Gastroesophageal sphincter (tissue), 4 donors: Measurements from ENCODE around the gene MXI1. TPM values are rescaled to one million over a fixed set of nuclear protein-coding genes. Genes with fewer than 3 reads are reported as not detected.

Experiments
- ATAC-seq: fragments of 150-250 bp; one replicate; pipeline ENCODE4 v1.9.1; 2016; ENCODE audit warnings: mild to moderate bottlenecking, moderate library complexity
- H3K27ac ChIP-seq, 4 donors: fragments of 200-600 bp; sonication (generic) in 3 of 4; 1 replicate in 3 of 4; 2 replicates in 1 of 4; pipeline ENCODE4 v1.5.1; 2016 to 2019
- H3K27me3 ChIP-seq: fragments of 200-600 bp; sonication (generic); one replicate; pipeline ENCODE4 v1.5.1; 2019
- H3K36me3 ChIP-seq, 2 donors: fragments of 200-600 bp; sonication (generic); one replicate each; pipeline ENCODE4 v1.5.1; 2019; ENCODE audit warnings: control low read depth in 1 of 2
- H3K4me1 ChIP-seq, 3 donors: fragments of 200-600 bp; sonication (generic); 1 replicate in 2 of 3; 2 replicates in 1 of 3; pipeline ENCODE4 v1.5.1; 2016 to 2019; ENCODE audit warnings: control low read depth in 2 of 3
- H3K4me3 ChIP-seq, 2 donors: fragments of 200-600 bp; sonication (generic); one replicate each; pipeline ENCODE4 v1.5.1; 2019; ENCODE audit warnings: mild to moderate bottlenecking in 1 of 2, moderate library complexity in 1 of 2
- H3K9me3 ChIP-seq, 3 donors: fragments of 200-600 bp; sonication (generic); one replicate each; pipeline ENCODE4 v1.5.1; 2017 to 2019; ENCODE audit warnings: control low read depth in 2 of 3
- EP300 ChIP-seq: sonication (generic); formaldehyde crosslinking; IDR thresholded peaks from one replicate; pipeline ENCODE4 v1.6.1; 2017; ENCODE audit warnings: antibody characterized with exemption, mild to moderate bottlenecking
- POLR2A ChIP-seq, 2 donors: fragments of 450-650 bp; IDR thresholded peaks; one replicate each; pipeline ENCODE4 v1.6.1; 2017; ENCODE audit warnings: antibody characterized with exemption in 2 of 2, mild to moderate bottlenecking in 2 of 2, moderate library complexity in 1 of 2
- POLR2AphosphoS5 ChIP-seq: sonication (generic); formaldehyde crosslinking; IDR thresholded peaks from one replicate; pipeline ENCODE4 v1.6.1; 2017; ENCODE audit warnings: antibody characterized with exemption
- WGBS, 2 donors: methylation state at CpG; one replicate each; pipeline ENCODE4 v1.1.5; 2018; ENCODE audit warnings: low coverage in 1 of 2; 5-methylcytosine and 5-hydroxymethylcytosine counted together
- total RNA-seq, 4 donors: library from RNA; depleted of rRNA; stranded (reverse); fragments of >200 nt; gene quantifications; one replicate each; pipeline ENCODE4 v1.1.0, GENCODE V29; 2016
- TF ChIP-seq, protein P1 (sequence below), 4 experiments: fragments of 200-600 bp in 2 of 4; fragments of 450-650 bp in 2 of 4; sonication (generic) in 1 of 4; IDR thresholded peaks; one replicate each; pipeline ENCODE4 v1.5.1; 2017 to 2019; ENCODE audit warnings: antibody characterized with exemption in 4 of 4, mild to moderate bottlenecking in 2 of 4, moderate library complexity in 2 of 4

Gene MXI1
- total RNA-seq, 4 donors from 2014 or later, result 103 to 279 (median 218) TPM

DNA sequence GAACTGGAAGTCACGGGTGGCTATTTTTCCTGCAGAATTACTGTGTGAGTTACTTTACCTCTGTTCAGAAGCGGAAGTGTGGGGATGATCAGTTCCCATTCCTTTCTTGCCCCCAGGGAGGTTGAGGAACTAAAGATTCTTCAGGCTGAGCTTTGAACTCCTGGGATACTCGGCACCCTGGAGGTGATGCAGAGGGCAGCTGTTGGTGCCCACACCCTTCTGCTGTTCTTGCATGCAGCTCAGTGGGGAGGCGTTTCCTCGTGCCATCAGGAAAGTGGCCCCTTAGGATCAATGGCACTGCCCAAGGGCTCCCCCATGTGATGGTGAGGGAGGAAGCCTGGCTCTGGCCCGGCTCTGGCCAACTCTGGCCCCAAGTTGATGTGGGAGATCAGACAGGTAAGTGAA is 44.7 kb upstream of the MXI1 start:
- Histone ChIP-seq H3K27me3 (peaks cover 25% of the 10 kb centered on the region), H3K9me3 (no peaks in the 10 kb centered on the region), H3K27ac (no peak overlapping the region), H3K36me3 (no peaks in the 10 kb centered on the region), H3K4me3 (no peak overlapping the region), H3K4me1 (no peaks in the 10 kb centered on the region)
- WGBS, 2 donors, result 52 to 54% methylated on average over 3 to 5 of the region's 6 CpGs
- ATAC-seq, result no peak
- no peak for TF ChIP-seq EP300
- TF ChIP-seq, protein P1, sequence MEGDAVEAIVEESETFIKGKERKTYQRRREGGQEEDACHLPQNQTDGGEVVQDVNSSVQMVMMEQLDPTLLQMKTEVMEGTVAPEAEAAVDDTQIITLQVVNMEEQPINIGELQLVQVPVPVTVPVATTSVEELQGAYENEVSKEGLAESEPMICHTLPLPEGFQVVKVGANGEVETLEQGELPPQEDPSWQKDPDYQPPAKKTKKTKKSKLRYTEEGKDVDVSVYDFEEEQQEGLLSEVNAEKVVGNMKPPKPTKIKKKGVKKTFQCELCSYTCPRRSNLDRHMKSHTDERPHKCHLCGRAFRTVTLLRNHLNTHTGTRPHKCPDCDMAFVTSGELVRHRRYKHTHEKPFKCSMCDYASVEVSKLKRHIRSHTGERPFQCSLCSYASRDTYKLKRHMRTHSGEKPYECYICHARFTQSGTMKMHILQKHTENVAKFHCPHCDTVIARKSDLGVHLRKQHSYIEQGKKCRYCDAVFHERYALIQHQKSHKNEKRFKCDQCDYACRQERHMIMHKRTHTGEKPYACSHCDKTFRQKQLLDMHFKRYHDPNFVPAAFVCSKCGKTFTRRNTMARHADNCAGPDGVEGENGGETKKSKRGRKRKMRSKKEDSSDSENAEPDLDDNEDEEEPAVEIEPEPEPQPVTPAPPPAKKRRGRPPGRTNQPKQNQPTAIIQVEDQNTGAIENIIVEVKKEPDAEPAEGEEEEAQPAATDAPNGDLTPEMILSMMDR (IDR thresholded peaks at IDR 0.05), result no peak
- TF ChIP-seq POLR2AphosphoS5, result no peak

DNA sequence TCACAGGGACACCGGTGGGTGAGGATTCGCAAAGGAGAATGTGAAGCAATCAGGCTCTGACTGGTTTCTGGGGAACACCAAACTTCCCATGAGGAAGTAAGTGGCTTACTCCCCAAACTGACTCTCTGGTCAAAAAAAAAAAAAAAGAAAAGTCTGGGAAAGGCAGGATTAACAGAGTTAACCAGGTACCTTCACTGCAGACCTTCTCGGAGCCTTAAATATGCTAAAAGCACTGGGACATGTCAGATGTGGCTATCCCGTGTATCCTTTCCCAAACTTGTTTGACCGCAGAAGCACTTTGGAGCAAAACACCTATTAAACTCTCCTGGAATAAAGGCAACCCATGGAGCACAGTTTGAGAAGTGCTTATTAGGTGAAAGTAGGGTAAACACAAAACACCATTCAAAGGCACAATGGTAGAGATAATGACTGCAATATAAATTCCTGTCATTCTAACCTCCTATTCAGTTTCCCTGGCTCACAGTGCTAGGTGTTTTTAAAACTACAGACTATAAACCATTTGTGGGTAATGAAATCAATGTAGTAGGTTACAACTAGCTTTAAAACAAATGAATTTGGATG is 44.1 kb upstream of the MXI1 start:
- Histone ChIP-seq H3K4me1 (peaks cover 0 to 5% (median 0%) of the 10 kb centered on the region in 3 donors), H3K27me3 (peaks cover 30% of the 10 kb centered on the region), H3K27ac (no peak overlapping the region), H3K9me3 (no peaks in the 10 kb centered on the region), H3K36me3 (no peaks in the 10 kb centered on the region), H3K4me3 (no peak overlapping the region)
- TF ChIP-seq, protein P1 (IDR thresholded peaks at IDR 0.05), result no peak
- TF ChIP-seq POLR2A (IDR thresholded peaks at IDR 0.05) (no peak), EP300 (no peak), POLR2AphosphoS5 (no peak)
- 75 to 93% methylated on average over 3 of the region's 5 CpGs for WGBS, 2 donors
- no peak for ATAC-seq

DNA sequence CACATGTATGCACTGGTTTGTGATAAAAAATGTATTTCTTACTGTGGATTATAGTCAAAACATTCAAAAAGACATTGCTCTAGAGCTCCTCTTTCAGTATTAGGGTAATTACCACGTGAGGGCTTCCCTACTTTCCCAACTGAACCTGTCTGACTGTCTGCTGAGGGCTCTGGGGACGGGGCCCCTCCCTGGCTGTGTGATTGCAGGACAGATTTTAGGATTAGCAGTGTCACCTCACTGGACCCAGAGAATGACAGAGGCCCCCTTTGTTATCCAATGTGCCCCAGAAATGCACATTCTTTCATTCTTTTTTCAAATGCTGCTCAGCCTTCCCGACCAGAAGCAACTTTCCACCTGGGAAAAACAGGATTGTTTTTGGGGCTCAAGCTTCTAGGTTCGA is 43.6 kb upstream of the MXI1 start:
- no peak overlapping the region for H3K27ac ChIP-seq
- H3K36me3 ChIP-seq, result no peaks in the 10 kb centered on the region
- no peaks in the 10 kb centered on the region for H3K9me3 ChIP-seq
- WGBS, 2 donors, result 71 to 80% methylated on average over 1 to 4 of the region's 4 CpGs
- peaks cover 36% of the 10 kb centered on the region for H3K27me3 ChIP-seq
- peaks cover 0 to 9% (median 0%) of the 10 kb centered on the region in 3 donors for H3K4me1 ChIP-seq
- no peak for TF ChIP-seq EP300
- TF ChIP-seq POLR2A (IDR thresholded peaks at IDR 0.05), result no peak
- TF ChIP-seq, protein P1 (IDR thresholded peaks at IDR 0.05), result no peak
- TF ChIP-seq POLR2AphosphoS5, result no peak
- no peak for ATAC-seq
- H3K4me3 ChIP-seq, result no peak overlapping the region

DNA sequence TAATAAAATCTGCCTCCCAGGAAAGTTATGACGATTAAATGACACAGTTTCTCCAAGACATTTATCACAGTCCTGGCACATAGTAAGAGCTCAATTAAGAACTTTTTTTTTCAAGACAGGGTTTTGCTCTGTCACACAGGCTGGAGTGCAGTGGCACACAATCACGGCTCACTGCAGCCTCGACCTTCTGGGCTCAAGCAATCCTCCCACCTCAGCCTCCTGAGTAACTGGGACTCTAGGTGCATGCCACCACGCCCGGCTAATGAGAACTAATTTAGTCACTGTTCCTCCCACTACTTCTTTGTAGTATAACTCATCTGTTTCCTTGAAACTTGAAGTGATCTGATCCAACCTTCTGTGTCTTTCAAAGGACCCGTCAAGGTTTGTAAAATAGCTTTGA is 42.2 kb upstream of the MXI1 start:
- ATAC-seq, result no peak
- Histone ChIP-seq H3K27me3 (peaks cover 47% of the 10 kb centered on the region), H3K4me1 (peaks cover 0 to 14% (median 3%) of the 10 kb centered on the region in 3 donors), H3K9me3 (no peaks in the 10 kb centered on the region), H3K36me3 (no peaks in the 10 kb centered on the region), H3K4me3 (no peak overlapping the region), H3K27ac (no peak overlapping the region)
- TF ChIP-seq POLR2A (IDR thresholded peaks at IDR 0.05) (no peak), EP300 (no peak), POLR2AphosphoS5 (no peak)
- TF ChIP-seq, protein P1 (IDR thresholded peaks at IDR 0.05), result no peak
- WGBS, 2 donors, result 79 to 83% methylated on average over 2 to 5 of the region's 6 CpGs

DNA sequence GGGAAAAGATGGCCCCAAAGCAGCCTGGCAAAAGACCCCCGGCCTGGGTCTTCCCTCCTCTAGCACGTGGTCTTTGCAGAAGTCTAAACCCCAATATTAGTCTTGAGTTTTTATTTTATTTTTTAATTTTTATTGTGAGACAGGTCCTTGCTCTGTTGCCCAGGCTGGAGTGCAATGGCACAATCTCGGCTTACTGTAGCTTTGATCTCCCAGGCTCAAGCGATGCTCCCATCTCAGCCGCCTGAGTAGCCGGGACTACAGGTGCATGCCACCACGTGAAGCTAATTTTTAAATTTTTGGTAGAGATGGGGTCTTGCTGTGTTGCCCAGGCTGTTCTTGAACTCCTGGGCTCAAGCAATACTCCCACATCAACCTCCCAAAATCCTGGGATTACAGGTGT is 40.3 kb upstream of the MXI1 start:
- no peak overlapping the region for H3K27ac ChIP-seq
- no peak overlapping the region for H3K4me3 ChIP-seq
- no peaks in the 10 kb centered on the region for H3K36me3 ChIP-seq
- H3K27me3 ChIP-seq, result peaks cover 56% of the 10 kb centered on the region
- TF ChIP-seq, protein P1 (IDR thresholded peaks at IDR 0.05), result no peak
- TF ChIP-seq POLR2A (IDR thresholded peaks at IDR 0.05), result no peak
- no peak for TF ChIP-seq EP300
- no peak for TF ChIP-seq POLR2AphosphoS5
- 91 to 100% methylated on average over 2 to 7 of the region's 7 CpGs for WGBS, 2 donors
- H3K4me1 ChIP-seq, result peaks cover 0 to 21% (median 6%) of the 10 kb centered on the region in 3 donors
- ATAC-seq, result no peak
- no peaks in the 10 kb centered on the region for H3K9me3 ChIP-seq
